Activated naive CD8-positive, alpha-beta T cell treated with anti-CD3 and anti-CD28 coated beads, Interleukin-2, amount 50 U/mL, for 16 hours (primary cell): ENCODE data around the gene FOXP1.

Source experiments
- DNase-seq: peaks from one replicate; pipeline ENCODE4 v3.0.0-alpha.2; 2020; ENCODE audit warnings: low read depth, low spot score

The FOXP1 gene

GRCh38 chr3:71180524-71180923 is 403.0 kb downstream of the FOXP1 start:
- no peak for DNase-seq

- DNase-seq: no peak
Observed at GRCh38 chr3:71177375-71177774, 406.2 kb downstream of the FOXP1 start.

- no peak for DNase-seq
Observed at GRCh38 chr3:71176366-71176765, 407.2 kb downstream of the FOXP1 start.

- DNase-seq: no peak
Observed at GRCh38 chr3:71175691-71176365, 407.7 kb downstream of the FOXP1 start.

- DNase-seq: no peak
Observed at GRCh38 chr3:71172951-71173350, 410.6 kb downstream of the FOXP1 start.

- no peak for DNase-seq
Observed at GRCh38 chr3:71172189-71172588, 411.3 kb downstream of the FOXP1 start.

GRCh38 chr3:71171247-71171646 is 412.3 kb downstream of the FOXP1 start:
- no peak for DNase-seq

GRCh38 chr3:71168880-71169411 is 414.6 kb downstream of the FOXP1 start:
- DNase-seq: no peak

GRCh38 chr3:71168121-71168721 is 415.3 kb downstream of the FOXP1 start:
- no peak for DNase-seq

- no peak for DNase-seq
Observed at GRCh38 chr3:71166339-71167240, 416.9 kb downstream of the FOXP1 start.

GRCh38 chr3:71164881-71165280 is 418.6 kb downstream of the FOXP1 start:
- DNase-seq: no peak

- no peak for DNase-seq
Observed at GRCh38 chr3:71163198-71163918, 420.2 kb downstream of the FOXP1 start.

GRCh38 chr3:71162221-71162620 is 421.3 kb downstream of the FOXP1 start:
- DNase-seq: no peak

GRCh38 chr3:71160785-71161546 is 422.6 kb downstream of the FOXP1 start:
- no peak for DNase-seq

GRCh38 chr3:71156062-71156665 is 427.4 kb downstream of the FOXP1 start:
- DNase-seq: no peak

- no peak for DNase-seq
Observed at GRCh38 chr3:71154846-71155245, 428.7 kb downstream of the FOXP1 start.

- DNase-seq: no peak
Observed at GRCh38 chr3:71153713-71154112, 429.8 kb downstream of the FOXP1 start.

- no peak for DNase-seq
Observed at GRCh38 chr3:71152892-71153265, 430.6 kb downstream of the FOXP1 start.

GRCh38 chr3:71152039-71152891 is 431.3 kb downstream of the FOXP1 start:
- DNase-seq: no peak
